CD4-positive, CD25-positive, alpha-beta regulatory T cell (primary cell): ENCODE measurements around the gene TBC1D19. TPM values are rescaled to one million over a fixed set of nuclear protein-coding genes. Genes with fewer than 3 reads are reported as not detected.
A peak's percentile ranks its signal among the peaks of the same experiment; 100 is the strongest.
"Not testable (repeated sequence)": the region's sequence is repeated elsewhere in the genome, so short reads cannot be mapped to it uniquely, and the experiment has no call there.

Source experiments
- ATAC-seq, 2 donors: fragments of 150-1000 bp; cut with Tn5 transposase; one replicate each; pipeline ENCODE4 v1.10.0; 2021; ENCODE audit warnings: low read depth in 2 of 2, moderate number of reproducible peaks in 2 of 2, moderate library complexity in 1 of 2
- DNase-seq, 3 donors: peaks; one replicate each; pipeline versions ENCODE4 v3.0.0 to v3.0.0-alpha.2; 2012 to 2022; ENCODE audit warnings: mixed read lengths in 1 of 3
- H3K27ac ChIP-seq: one replicate; pipeline ENCODE4 v1.7.0; 2013; ENCODE audit warnings: mild to moderate bottlenecking, low read length; ENCODE audit not compliant: insufficient read depth, poor library complexity, severe bottlenecking
- H3K27me3 ChIP-seq: one replicate; pipeline ENCODE4 v1.7.0; 2013; ENCODE audit warnings: low read length; ENCODE audit not compliant: control insufficient read depth, insufficient read depth
- H3K36me3 ChIP-seq: one replicate; pipeline ENCODE4 v1.7.0; 2013; ENCODE audit warnings: mild to moderate bottlenecking, low read length, moderate library complexity; ENCODE audit not compliant: control insufficient read depth, insufficient read depth
- H3K4me1 ChIP-seq: 2 replicates; pipeline ENCODE4 v1.7.0; 2013; ENCODE audit warnings: mild to moderate bottlenecking, low read length; ENCODE audit not compliant: insufficient read depth, control insufficient read depth, poor library complexity, severe bottlenecking
- H3K4me3 ChIP-seq: one replicate; pipeline ENCODE4 v1.7.0; 2013; ENCODE audit warnings: low read depth, mild to moderate bottlenecking, low read length, moderate library complexity
- H3K9me3 ChIP-seq, 2 experiments: 1 replicate in 1 of 2; 2 replicates in 1 of 2; pipeline ENCODE4 v1.7.0; 2013; ENCODE audit warnings: low read length in 2 of 2, mild to moderate bottlenecking in 1 of 2, moderate library complexity in 1 of 2; ENCODE audit not compliant: control insufficient read depth in 2 of 2
- H3K27ac Mint-ChIP-seq, 3 donors: one replicate each; pipeline ENCODE4 v1.8.0; 2020 to 2022; ENCODE audit warnings: mild to moderate bottlenecking in 3 of 3, mixed read lengths in 3 of 3, moderate library complexity in 2 of 3
- H3K27me3 Mint-ChIP-seq: one replicate; pipeline ENCODE4 v1.8.0; 2022; ENCODE audit warnings: mild to moderate bottlenecking, mixed read lengths
- H3K36me3 Mint-ChIP-seq: one replicate; pipeline ENCODE4 v1.8.0; 2020; ENCODE audit warnings: mixed read lengths
- H3K4me1 Mint-ChIP-seq, 4 donors: one replicate each; pipeline ENCODE4 v1.8.0; 2020 to 2022; ENCODE audit warnings: mixed read lengths in 4 of 4, mild to moderate bottlenecking in 1 of 4
- H3K4me3 Mint-ChIP-seq, 4 donors: one replicate each; pipeline ENCODE4 v1.8.0; 2020 to 2022; ENCODE audit warnings: mild to moderate bottlenecking in 4 of 4, mixed read lengths in 4 of 4, moderate library complexity in 3 of 4
- H3K9me3 Mint-ChIP-seq, 7 donors: one replicate each; pipeline ENCODE4 v1.8.0; 2020 to 2022; ENCODE audit warnings: mixed read lengths in 7 of 7, mild to moderate bottlenecking in 3 of 7, moderate library complexity in 2 of 7
- polyA plus RNA-seq, 4 donors: library from polyadenylated mRNA; unstranded; fragments of 300-500 nt; fragmentation: Illumina TruSeq; gene quantifications; one replicate each; pipeline ENCODE4 v1.2.3, GENCODE V29; 2021
- total RNA-seq: library from RNA; stranded (reverse); gene quantifications from one replicate; pipeline ENCODE4 v1.2.3, GENCODE V29; 2022

TBC1D19 gene
- 7.8 TPM for total RNA-seq
- polyA plus RNA-seq: 1 to 10 TPM; 3.1 to 5.8 (median 4.7) TPM

GRCh38 chr4:26583865-26584652, at the start of gene TBC1D19:
Gene TBC1D19 (plus strand): TSS chr4:26584084. CDS start chr4:26584194, 110 bp downstream.
- H3K27me3 Mint-ChIP-seq: no peaks in the 10 kb centered on the region
- peak within 1 kb of the TSS; percentile 97 to 99 (median 99) for H3K27ac Mint-ChIP-seq
- H3K36me3 ChIP-seq: no peaks in the 10 kb centered on the region
- peaks cover under 1% of the 10 kb centered on the region for H3K27me3 ChIP-seq
- peaks cover 4% of the 10 kb centered on the region for H3K36me3 Mint-ChIP-seq
- peak within 1 kb of the TSS; percentile 78 to 97 (median 96) for H3K4me3 Mint-ChIP-seq
- ATAC-seq (peak; percentile 82 to 87), DNase-seq (peak; percentile 68 to 95 (median 90))
- H3K27ac ChIP-seq: peak within 1 kb of the TSS; percentile 95
- H3K9me3 Mint-ChIP-seq: peaks cover 0 to 1% (median 0%) of the 10 kb centered on the region in 7 donors
- peaks cover 17% of the 10 kb centered on the region for H3K4me1 ChIP-seq
- H3K9me3 ChIP-seq: no peaks in the 10 kb centered on the region
- peaks cover 25 to 43% (median 37%) of the 10 kb centered on the region in 4 donors for H3K4me1 Mint-ChIP-seq
- peak within 1 kb of the TSS; percentile 86 for H3K4me3 ChIP-seq

GRCh38 chr4:26542991-26543390, 40.9 kb upstream of the TBC1D19 start:
- H3K4me1 Mint-ChIP-seq: no peaks in the 10 kb centered on the region
- Histone ChIP-seq H3K9me3 (no peaks in the 10 kb centered on the region), H3K4me1 (no peaks in the 10 kb centered on the region), H3K36me3 (no peaks in the 10 kb centered on the region), H3K4me3 (no peak overlapping the region), H3K27me3 (no peaks in the 10 kb centered on the region), H3K27ac (no peak overlapping the region)
- no peak for ATAC-seq
- no peak overlapping the region for H3K4me3 Mint-ChIP-seq
- H3K27me3 Mint-ChIP-seq: no peaks in the 10 kb centered on the region
- H3K27ac Mint-ChIP-seq: no peak overlapping the region
- H3K9me3 Mint-ChIP-seq: peaks cover 3 to 22% (median 14%) of the 10 kb centered on the region in 7 donors
- DNase-seq: no peak
- H3K36me3 Mint-ChIP-seq: peaks cover 3% of the 10 kb centered on the region

GRCh38 chr4:26544421-26544820, 39.5 kb upstream of the TBC1D19 start:
- no peak for ATAC-seq
- Histone ChIP-seq H3K9me3 (no peaks in the 10 kb centered on the region), H3K4me1 (no peaks in the 10 kb centered on the region), H3K27ac (no peak overlapping the region), H3K4me3 (no peak overlapping the region), H3K36me3 (no peaks in the 10 kb centered on the region), H3K27me3 (no peaks in the 10 kb centered on the region)
- DNase-seq: no peak
- Mint-ChIP-seq H3K9me3 (peaks cover 5 to 23% (median 14%) of the 10 kb centered on the region in 7 donors), H3K4me3 (no peak overlapping the region), H3K27me3 (peaks cover 7% of the 10 kb centered on the region), H3K4me1 (no peaks in the 10 kb centered on the region), H3K27ac (no peak overlapping the region), H3K36me3 (peaks cover 3% of the 10 kb centered on the region)

GRCh38 chr4:26548379-26548778, 35.5 kb upstream of the TBC1D19 start:
- not testable (repeated sequence) for ATAC-seq, H3K9me3 ChIP-seq, H3K4me1 Mint-ChIP-seq, H3K36me3 ChIP-seq, H3K4me1 ChIP-seq, H3K27me3 ChIP-seq, H3K27ac ChIP-seq, H3K4me3 ChIP-seq, DNase-seq, H3K27me3 Mint-ChIP-seq, H3K4me3 Mint-ChIP-seq, H3K27ac Mint-ChIP-seq, H3K36me3 Mint-ChIP-seq
- peaks cover 5 to 33% (median 11%) of the 10 kb centered on the region in 7 donors for H3K9me3 Mint-ChIP-seq

- DNase-seq: no peak
- peaks cover 31% of the 10 kb centered on the region for H3K27me3 Mint-ChIP-seq
- ATAC-seq: no peak
Measured at GRCh38 chr4:26557164-26557563, 26.7 kb upstream of the TBC1D19 start.

GRCh38 chr4:26558166-26558895, 25.6 kb upstream of the TBC1D19 start:
- no peaks in the 10 kb centered on the region for H3K36me3 ChIP-seq
- Mint-ChIP-seq H3K4me3 (no peak overlapping the region), H3K27ac (no peak overlapping the region), H3K4me1 (peaks cover 0 to 5% (median 0%) of the 10 kb centered on the region in 4 donors), H3K27me3 (peaks cover 40% of the 10 kb centered on the region), H3K9me3 (peaks cover 4 to 18% (median 12%) of the 10 kb centered on the region in 7 donors), H3K36me3 (no peaks in the 10 kb centered on the region)
- H3K27me3 ChIP-seq: peaks cover 5% of the 10 kb centered on the region
- no peak overlapping the region for H3K4me3 ChIP-seq
- no peak for ATAC-seq
- DNase-seq: no peak
- peaks cover 0 to 2% of the 10 kb centered on the region in 2 experiments for H3K9me3 ChIP-seq
- H3K4me1 ChIP-seq: no peaks in the 10 kb centered on the region
- H3K27ac ChIP-seq: no peak overlapping the region

More at GRCh38 chr4:26557164-26557563, 26.7 kb upstream of the TBC1D19 start:
- Histone ChIP-seq H3K27ac (no peak overlapping the region), H3K4me3 (no peak overlapping the region), H3K9me3 (peaks cover 0 to 2% of the 10 kb centered on the region in 2 experiments), H3K36me3 (no peaks in the 10 kb centered on the region), H3K4me1 (no peaks in the 10 kb centered on the region), H3K27me3 (peaks cover 5% of the 10 kb centered on the region)
- no peak overlapping the region for H3K4me3 Mint-ChIP-seq
- H3K36me3 Mint-ChIP-seq: no peaks in the 10 kb centered on the region
- peaks cover 3 to 23% (median 10%) of the 10 kb centered on the region in 7 donors for H3K9me3 Mint-ChIP-seq
- peaks cover 0 to 3% (median 0%) of the 10 kb centered on the region in 4 donors for H3K4me1 Mint-ChIP-seq
- H3K27ac Mint-ChIP-seq: no peak overlapping the region

- Mint-ChIP-seq H3K27ac (no peak overlapping the region), H3K4me3 (no peak overlapping the region), H3K4me1 (peaks cover 0 to 5% (median 0%) of the 10 kb centered on the region in 4 donors), H3K36me3 (no peaks in the 10 kb centered on the region), H3K9me3 (peaks cover 0 to 12% (median 2%) of the 10 kb centered on the region in 7 donors), H3K27me3 (peaks cover 44% of the 10 kb centered on the region)
- no peaks in the 10 kb centered on the region for H3K4me1 ChIP-seq
- ATAC-seq (no peak), DNase-seq (no peak)
- H3K4me3 ChIP-seq: no peak overlapping the region
- peaks cover 0 to 2% of the 10 kb centered on the region in 2 experiments for H3K9me3 ChIP-seq
- H3K27me3 ChIP-seq: peaks cover 23% of the 10 kb centered on the region
- H3K36me3 ChIP-seq: no peaks in the 10 kb centered on the region
- H3K27ac ChIP-seq: no peak overlapping the region
Measured at GRCh38 chr4:26566133-26566532, 17.8 kb upstream of the TBC1D19 start.
